ENCODE data around the gene COQ9.

COQ9 gene

GRCh38 chr16:57471852-57472664, 24.8 kb downstream of the COQ9 start:
- no peak for DNase-seq (ENCODE audit: low read depth in 1 of 2, low spot score in 1 of 2)

- no peak for DNase-seq (ENCODE audit: low read depth in 1 of 2, low spot score in 1 of 2)
Observed at GRCh38 chr16:57472665-57473060, 25.4 kb downstream of the COQ9 start.

- DNase-seq (ENCODE audit: low read depth in 1 of 2, low spot score in 1 of 2): no peak
Observed at GRCh38 chr16:57473176-57473840, 26.0 kb downstream of the COQ9 start.

DNA sequence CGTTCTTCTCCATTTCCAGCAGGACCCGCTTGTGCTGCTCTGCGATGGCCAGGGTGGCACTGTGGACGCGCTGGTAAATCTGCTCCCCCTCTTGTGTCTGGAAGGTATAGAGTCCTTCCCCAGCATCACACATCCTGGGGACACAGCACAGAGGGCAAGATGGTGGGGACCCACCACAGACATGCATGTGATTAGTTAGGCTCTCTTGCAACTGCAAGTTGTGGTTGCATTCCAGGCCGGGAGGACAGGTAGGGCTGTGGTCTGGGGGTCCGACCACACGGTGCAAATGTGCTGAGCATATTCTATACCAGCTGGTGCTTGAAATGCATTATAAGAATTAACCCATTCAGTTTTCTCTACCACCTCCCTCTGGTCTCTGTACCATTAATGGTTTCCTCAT, 26.6 kb downstream of the COQ9 start:
- DNase-seq (ENCODE audit: low read depth in 1 of 2, low spot score in 1 of 2): no peak

- DNase-seq (ENCODE audit: low read depth in 1 of 2, low spot score in 1 of 2): no peak
Observed at GRCh38 chr16:57474671-57475661, 27.7 kb downstream of the COQ9 start.

- DNase-seq (ENCODE audit: low read depth in 1 of 2, low spot score in 1 of 2): peak; percentile 31 to 72
Observed at GRCh38 chr16:57475711-57476339, 28.5 kb downstream of the COQ9 start.

DNA sequence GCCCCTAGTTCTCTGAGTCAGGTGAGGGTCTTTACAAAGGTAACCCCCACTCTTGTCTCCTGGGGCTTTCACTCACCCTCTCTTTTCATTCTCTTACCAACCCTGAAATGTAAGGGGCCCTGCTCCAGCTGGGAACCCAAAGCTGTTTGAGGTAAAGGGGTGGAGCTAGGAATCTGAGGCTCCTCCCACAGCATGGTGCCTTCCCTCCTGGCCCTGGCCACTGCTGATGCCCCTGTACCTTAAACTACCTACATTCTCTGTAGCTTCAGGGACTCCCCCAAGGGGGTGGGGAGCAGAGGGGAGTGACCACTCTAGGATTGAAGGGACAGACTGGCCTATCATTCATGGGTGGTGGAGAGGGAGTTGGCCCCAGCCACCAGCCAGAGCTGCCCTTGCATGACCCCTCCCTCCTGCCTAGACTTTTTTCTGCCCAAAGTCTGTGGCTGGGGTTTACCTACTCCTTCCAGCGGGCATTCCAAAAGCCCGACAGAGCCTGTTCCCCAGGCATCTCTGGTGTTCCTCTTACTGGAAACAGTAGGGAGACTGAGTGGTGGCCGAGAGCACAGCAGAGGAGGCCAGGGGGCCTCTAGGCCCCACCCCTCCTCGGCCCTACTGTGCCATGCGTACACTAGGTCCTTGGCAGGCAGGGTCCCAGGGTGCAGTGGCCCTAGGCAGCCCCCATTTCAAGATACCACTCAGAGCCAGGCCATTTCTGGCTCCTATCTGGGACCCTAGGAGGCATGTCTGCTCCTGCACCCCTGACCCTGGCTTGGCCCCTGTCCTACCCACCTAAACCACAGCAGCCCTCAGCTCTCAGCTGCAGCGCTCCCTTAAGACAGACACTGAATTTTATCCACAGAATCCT, 29.5 kb downstream of the COQ9 start:
- DNase-seq (ENCODE audit: low read depth in 1 of 2, low spot score in 1 of 2): no peak

DNA sequence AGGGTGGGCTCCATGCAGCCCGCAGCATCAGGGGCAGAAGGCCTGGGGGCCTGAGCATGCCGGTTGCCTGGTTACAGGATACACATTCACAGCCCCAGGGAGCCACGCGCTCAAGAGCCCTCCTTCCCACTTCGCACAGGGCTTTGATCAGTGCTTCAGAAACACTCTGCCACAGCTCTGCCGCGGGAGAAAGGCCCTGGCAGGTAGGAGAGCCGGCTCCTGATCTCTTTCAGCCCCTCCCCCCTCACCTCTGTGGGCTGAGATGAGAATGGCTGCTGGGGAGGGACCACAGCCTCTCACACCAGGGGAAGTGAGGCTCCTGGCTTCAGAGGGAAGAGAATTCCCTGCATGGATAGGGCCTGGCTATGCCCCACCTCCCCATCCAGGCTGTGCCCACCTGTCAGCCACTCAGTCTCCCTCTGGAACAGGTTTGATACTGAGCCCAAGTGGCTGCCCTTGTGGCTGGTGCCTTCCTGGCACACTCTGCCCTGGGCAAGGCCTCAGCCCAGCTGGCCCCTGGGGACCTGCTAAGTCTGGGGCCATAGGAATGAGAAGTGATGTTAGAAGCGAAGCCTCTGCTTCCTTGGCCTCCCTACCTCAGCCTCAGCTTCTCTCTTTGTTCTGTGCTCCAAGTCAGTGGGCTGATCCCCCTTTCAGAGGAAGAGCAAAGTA, 30.4 kb downstream of the COQ9 start:
- no peak for DNase-seq (ENCODE audit: low read depth in 1 of 2, low spot score in 1 of 2)

DNA sequence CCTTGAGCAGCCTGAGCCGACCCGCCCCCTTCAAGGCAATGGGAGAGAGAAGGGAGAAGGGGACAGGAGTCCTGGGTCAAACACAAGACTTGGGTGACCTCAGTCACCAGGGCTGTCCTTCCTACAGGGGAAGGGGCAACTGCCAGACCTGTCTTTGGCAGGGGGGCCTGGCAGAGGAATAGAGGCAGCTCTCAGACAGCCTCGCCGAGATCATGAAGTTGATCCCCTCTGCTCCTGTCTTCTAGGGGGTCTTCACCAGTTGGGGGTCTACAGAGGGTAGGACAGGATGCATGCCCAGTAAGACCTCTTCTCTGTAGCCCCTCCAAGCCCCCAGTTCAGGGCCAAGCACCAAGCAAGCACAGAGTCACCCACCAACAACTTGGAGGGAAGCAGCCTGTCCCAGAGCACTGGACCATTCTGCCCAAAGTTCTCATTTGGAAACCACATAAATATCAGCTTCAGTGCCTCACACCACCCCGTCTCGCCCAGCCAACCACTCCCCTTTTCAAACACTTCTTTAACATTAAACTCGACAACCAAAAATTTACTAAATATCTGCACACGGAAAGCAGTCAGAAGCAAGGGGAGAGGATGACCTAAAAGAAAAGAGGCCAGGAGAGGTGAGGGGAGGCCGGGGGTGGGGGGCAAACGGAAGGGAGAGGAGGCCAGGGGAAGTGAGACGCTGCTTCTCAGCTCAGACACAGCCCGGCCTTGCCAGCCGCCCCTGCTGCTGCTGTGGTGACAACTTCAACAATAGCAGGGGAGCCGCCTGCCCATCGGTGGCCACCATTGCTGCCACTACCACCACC, 31.3 kb downstream of the COQ9 start:
- DNase-seq (ENCODE audit: low read depth in 1 of 2, low spot score in 1 of 2): no peak

GRCh38 chr16:57479205-57479975, 32.1 kb downstream of the COQ9 start:
- no peak for DNase-seq (ENCODE audit: low read depth in 1 of 2, low spot score in 1 of 2)

GRCh38 chr16:57479976-57480753, 32.9 kb downstream of the COQ9 start:
- DNase-seq (ENCODE audit: low read depth in 1 of 2, low spot score in 1 of 2): no peak

- no peak for DNase-seq (ENCODE audit: low read depth in 1 of 2, low spot score in 1 of 2)
Observed at GRCh38 chr16:57480754-57481230, 33.5 kb downstream of the COQ9 start.

DNA sequence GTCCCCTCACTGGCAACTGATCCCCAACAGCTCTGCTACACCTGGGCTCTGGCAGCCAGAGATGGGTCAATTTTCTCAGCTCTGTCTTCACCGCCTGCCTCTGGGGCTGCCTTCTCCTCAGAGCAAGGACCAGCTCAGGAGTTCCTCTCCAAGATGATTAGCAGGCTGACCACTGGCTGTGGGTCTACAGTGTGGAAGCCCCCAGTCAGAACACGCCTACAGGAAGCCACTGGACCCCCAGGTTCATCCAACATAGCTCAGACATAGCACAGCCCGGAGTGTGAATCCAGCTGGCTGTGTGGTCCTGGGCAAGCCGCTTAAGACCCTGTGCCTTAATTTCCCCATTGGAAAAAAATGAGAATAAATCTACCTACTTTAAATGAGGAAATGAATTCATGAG, 34.1 kb downstream of the COQ9 start:
- no peak for DNase-seq (ENCODE audit: low read depth in 1 of 2, low spot score in 1 of 2)

- no peak for DNase-seq (ENCODE audit: low read depth in 1 of 2, low spot score in 1 of 2)
Observed at GRCh38 chr16:57482845-57483545, 35.7 kb downstream of the COQ9 start.

GRCh38 chr16:57483725-57484514, 36.6 kb downstream of the COQ9 start:
- no peak for DNase-seq (ENCODE audit: low read depth in 1 of 2, low spot score in 1 of 2)

Measured in activated T-helper 1 cell treated with anti-CD3 and anti-CD28 coated beads, Interleukin-2, amount 50 U/mL, for 16 hours (primary cell).